Fibroblast of skin of right biceps (primary cell): Measurements from ENCODE around the gene MED17.
"Not testable (repeated sequence)": the region's sequence is repeated elsewhere in the genome, so short reads cannot be mapped to it uniquely, and the experiment has no call there.

Source experiments
- DNase-seq: peaks from one replicate; pipeline ENCODE4 v3.0.0-alpha.2; 2013

MED17 gene

GRCh38 chr11:93784145-93784934 lies at the start of gene MED17:
Gene MED17, plus strand, starts transcription at chr11:93784282. Its CDS starts 232 bp downstream, at chr11:93784514.
- peak; percentile 95 for DNase-seq

- DNase-seq: no peak
Measured at GRCh38 chr11:93734427-93735222, 49.5 kb upstream of the MED17 start.

GRCh38 chr11:93735627-93736026 lies 48.5 kb upstream of the MED17 start:
- no peak for DNase-seq

- DNase-seq: no peak
Measured at GRCh38 chr11:93736129-93736528, 48.0 kb upstream of the MED17 start.

- peak; percentile 24 for DNase-seq
Measured at GRCh38 chr11:93737904-93738612, 46.0 kb upstream of the MED17 start.

GRCh38 chr11:93738647-93739081 lies 45.4 kb upstream of the MED17 start:
- no peak for DNase-seq

GRCh38 chr11:93740031-93740729 lies 43.9 kb upstream of the MED17 start:
- DNase-seq: peak; percentile 82

GRCh38 chr11:93740730-93741093 lies 43.4 kb upstream of the MED17 start:
- DNase-seq: peak; percentile 62

- DNase-seq: peak; percentile 98
Measured at GRCh38 chr11:93741094-93741881, 42.8 kb upstream of the MED17 start, which contains the start of the genes C11orf54 and TAF1D. Gene C11orf54, plus strand, starts transcription at chr11:93741672. Its CDS starts 5,722 bp downstream, at chr11:93747394. Gene TAF1D, minus strand, starts transcription at chr11:93741495. Its CDS starts 2,191 bp downstream, at chr11:93739304.

- no peak for DNase-seq
Measured at GRCh38 chr11:93741882-93742226, 42.2 kb upstream of the MED17 start.

- no peak for DNase-seq
Measured at GRCh38 chr11:93743291-93743690, 40.8 kb upstream of the MED17 start.

GRCh38 chr11:93744669-93745004 lies 39.4 kb upstream of the MED17 start:
- no peak for DNase-seq

GRCh38 chr11:93745005-93745755 lies 38.9 kb upstream of the MED17 start:
- not testable (repeated sequence) for DNase-seq

GRCh38 chr11:93746101-93746500 lies 38.0 kb upstream of the MED17 start:
- DNase-seq: no peak

GRCh38 chr11:93747122-93747521 lies 37.0 kb upstream of the MED17 start:
- DNase-seq: no peak

- no peak for DNase-seq
Measured at GRCh38 chr11:93751001-93751400, 33.1 kb upstream of the MED17 start.

GRCh38 chr11:93753241-93753640 lies 30.8 kb upstream of the MED17 start:
- no peak for DNase-seq

- DNase-seq: no peak
Measured at GRCh38 chr11:93756748-93757147, 27.3 kb upstream of the MED17 start.

- DNase-seq: no peak
Measured at GRCh38 chr11:93757301-93757700, 26.8 kb upstream of the MED17 start.

- DNase-seq: no peak
Measured at GRCh38 chr11:93757924-93758865, 25.9 kb upstream of the MED17 start.
